GM12892 (cell line): ENCODE data around the gene L3HYPDH.

Source experiments
- POLR2A ChIP-seq: IDR thresholded peaks from 2 replicates; pipeline ENCODE4 v1.6.1; 2011; ENCODE audit warnings: low read depth, low read length, control low read depth
- POLR2AphosphoS5 ChIP-seq: IDR thresholded peaks from 2 replicates; pipeline ENCODE4 v1.6.1; 2011; ENCODE audit warnings: low read depth, low read length, control low read depth
- TAF1 ChIP-seq: IDR thresholded peaks from 2 replicates; pipeline ENCODE4 v1.6.1; 2011; ENCODE audit warnings: low read depth, mild to moderate bottlenecking, control low read depth, low read length, borderline replicate concordance

DNA sequence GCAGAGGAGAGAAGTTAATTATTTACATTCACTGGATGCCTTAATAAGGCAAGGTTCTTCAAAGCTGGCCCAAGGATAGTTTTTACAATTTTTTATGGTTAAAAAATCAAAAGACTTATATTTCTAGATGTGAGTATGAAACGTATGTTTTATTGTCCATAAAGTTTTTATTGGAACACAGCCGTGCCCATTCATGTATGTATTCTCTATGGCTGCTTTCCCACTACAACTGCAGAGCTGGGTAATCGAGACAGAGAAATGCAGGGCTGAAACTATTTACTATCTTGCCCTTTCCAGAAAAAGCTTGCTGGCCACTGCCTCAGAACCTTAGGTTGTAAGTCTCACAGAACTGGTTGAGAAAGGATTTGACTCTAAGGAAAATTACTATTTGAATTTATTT lies 16.5 kb upstream of the L3HYPDH start:
- TF ChIP-seq POLR2AphosphoS5: no peak
- no peak for TF ChIP-seq POLR2A
- TF ChIP-seq TAF1: no peak
